B cell (primary cell): ENCODE results near the gene GGTA1.

ENCODE experiments used
- EZH2 ChIP-seq: IDR thresholded peaks from 2 replicates; pipeline ENCODE4 v1.6.1; 2012; ENCODE audit warnings: borderline replicate concordance, low read depth, mild to moderate bottlenecking, moderate library complexity, low read length; ENCODE audit not compliant: insufficient read depth, poor library complexity, severe bottlenecking
- TF ChIP-seq, protein P1 (sequence below): fragments of 200-600 bp; IDR thresholded peaks from one replicate; pipeline ENCODE4 v1.8.0; 2022; ENCODE audit warnings: antibody characterized with exemption, mild to moderate bottlenecking

DNA sequence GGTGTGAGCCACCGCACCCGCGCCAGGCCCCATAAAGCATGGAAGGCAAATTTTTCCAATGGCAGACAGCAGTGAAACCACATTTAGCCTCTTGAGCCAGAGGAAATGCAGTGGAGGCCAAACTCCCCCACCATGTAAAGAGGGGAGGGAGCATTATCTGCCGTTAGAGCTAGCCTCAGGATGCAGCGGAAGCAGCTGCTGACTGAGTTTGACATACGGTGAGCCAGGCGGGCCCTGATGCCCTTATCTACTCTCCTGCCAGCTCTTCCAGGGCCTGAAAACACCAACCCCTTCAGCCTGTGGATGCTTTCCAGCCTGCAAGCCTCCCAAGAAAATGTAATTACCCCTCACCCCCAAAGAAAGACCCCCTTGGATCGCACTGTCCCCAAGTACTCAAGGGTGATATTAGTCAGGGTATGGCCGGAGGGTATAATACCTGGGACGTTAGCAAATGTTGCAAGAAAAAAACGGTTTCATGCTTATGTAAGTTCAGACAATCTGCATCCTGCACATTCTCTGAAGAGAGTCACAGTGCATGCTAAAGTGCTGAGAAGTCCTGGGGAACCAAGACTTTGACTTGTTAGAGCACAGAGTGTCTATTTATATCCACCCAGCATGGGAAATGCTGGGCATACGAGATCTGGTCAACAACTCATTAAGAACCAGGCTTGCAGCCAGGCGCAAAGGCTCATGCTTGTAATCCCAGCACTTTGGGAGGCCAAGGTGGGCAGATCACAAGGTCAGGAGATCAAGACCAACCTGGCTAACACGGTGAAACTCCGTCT is 11.3 kb upstream of the GGTA1 start:
- TF ChIP-seq, protein P1, sequence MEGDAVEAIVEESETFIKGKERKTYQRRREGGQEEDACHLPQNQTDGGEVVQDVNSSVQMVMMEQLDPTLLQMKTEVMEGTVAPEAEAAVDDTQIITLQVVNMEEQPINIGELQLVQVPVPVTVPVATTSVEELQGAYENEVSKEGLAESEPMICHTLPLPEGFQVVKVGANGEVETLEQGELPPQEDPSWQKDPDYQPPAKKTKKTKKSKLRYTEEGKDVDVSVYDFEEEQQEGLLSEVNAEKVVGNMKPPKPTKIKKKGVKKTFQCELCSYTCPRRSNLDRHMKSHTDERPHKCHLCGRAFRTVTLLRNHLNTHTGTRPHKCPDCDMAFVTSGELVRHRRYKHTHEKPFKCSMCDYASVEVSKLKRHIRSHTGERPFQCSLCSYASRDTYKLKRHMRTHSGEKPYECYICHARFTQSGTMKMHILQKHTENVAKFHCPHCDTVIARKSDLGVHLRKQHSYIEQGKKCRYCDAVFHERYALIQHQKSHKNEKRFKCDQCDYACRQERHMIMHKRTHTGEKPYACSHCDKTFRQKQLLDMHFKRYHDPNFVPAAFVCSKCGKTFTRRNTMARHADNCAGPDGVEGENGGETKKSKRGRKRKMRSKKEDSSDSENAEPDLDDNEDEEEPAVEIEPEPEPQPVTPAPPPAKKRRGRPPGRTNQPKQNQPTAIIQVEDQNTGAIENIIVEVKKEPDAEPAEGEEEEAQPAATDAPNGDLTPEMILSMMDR = no peak
- no peak for TF ChIP-seq EZH2
